ENCODE measurements around the gene NDRG2. TPM values are rescaled to one million over a fixed set of nuclear protein-coding genes. Genes with fewer than 3 reads are reported as not detected.
A peak's percentile ranks its signal among the peaks of the same experiment; 100 is the strongest.
"Not testable (repeated sequence)": the region's sequence is repeated elsewhere in the genome, so short reads cannot be mapped to it uniquely, and the experiment has no call there.

NDRG2 gene
- total RNA-seq, 2 donors from 2014 or later = 78.0 to 80.7 TPM

DNA sequence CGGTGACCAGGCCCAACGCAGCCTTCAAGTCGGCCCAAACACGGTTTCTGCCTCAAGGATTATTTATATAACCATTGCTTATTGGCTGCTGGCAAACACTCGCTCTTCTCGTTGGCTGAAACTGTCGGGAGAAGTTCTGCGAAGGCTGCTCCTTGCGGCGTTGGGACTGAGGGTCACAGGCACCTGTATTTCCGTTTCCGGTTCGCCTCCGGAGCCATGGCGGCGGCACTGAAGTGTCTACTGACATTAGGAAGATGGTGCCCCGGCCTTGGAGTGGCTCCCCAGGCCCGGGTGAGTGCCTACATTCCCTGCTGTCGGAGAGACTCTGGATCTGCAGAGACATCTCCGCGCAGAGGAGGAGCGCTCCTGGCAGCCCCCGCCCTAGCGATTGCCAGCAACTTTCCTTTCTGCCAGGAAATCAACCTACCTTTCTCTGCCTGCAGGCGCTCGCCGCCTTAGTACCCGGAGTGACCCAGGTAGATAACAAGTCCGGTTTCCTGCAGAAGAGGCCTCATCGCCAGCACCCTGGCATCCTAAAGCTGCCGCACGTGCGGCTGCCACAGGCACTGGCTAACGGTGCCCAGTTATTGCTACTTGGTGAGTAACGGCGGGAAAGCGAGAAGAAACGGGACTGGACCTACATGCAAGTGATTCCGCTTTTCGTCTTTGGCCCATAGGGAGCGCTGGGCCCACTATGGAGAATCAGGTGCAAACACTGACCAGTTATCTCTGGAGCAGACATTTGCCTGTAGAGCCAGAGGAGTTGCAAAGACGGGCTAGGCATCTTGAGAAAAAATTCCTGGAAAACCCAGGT, 34.9 kb downstream of the NDRG2 start, which contains the start of gene METTL17:
Gene METTL17, plus strand, starts transcription at position 194 of the 814 bp plus-strand sequence. Its CDS starts 23 bp downstream, at position 217.
- peak; percentile 96 for DNase-seq (ENCODE audit: low spot score)
- intact Hi-C loops (cut with DNase I) = no loop called here

DNA sequence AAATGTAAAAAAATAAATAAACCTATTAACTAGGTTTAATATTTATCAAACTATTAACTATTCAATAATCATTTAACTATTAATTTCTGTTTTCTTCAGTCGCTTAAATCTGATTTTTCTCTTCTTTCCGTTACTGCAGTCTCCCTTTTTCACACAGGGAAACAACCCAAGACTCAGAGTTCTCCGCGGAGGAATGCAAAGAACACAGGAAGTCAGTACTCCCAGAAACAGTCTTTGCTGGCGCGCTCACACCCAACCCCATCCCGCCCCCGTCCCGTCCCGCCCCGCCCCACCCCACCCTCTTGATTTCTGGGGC, 35.4 kb downstream of the NDRG2 start:
- DNase-seq (ENCODE audit: low spot score) = no peak
- intact Hi-C loops (cut with DNase I) = no loop called here

DNA sequence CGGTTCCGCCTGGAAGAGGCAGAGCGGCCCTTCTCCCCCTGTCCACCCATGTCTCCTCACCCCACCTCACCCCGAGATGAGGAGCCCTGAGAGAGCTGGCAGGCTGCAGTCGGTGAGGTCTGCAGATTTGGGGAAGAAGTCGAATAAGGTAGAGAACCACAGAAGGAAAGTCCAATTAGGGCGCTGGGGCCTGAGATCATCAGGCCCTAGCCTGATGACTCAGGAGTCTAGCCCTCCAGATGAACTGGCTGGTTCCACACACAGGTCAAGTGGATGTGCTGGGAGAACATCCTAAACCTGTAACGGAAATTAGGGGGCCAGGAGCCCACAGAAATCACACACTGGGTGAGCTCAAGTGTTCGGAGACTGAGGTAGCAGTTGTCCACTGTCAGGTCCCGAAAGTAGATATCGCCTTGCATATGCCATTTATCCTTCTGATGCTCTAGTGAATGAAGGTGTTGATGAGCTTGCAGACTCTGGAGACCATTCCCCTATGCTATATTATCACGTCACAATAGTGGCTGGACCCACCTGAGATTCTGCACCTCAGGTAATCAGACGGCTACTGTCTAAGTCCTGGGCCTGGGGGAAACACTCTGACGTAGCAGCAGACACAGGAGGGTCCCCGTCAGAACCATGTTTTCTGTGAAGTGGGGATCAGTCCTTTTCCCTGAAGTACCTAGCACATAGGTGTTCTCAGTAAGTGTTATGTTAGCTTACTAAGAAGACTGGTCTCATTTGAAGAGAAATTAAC, 36.0 kb downstream of the NDRG2 start:
- intact Hi-C loops (cut with DNase I) = no loop called here
- no peak for DNase-seq (ENCODE audit: low spot score)

DNA sequence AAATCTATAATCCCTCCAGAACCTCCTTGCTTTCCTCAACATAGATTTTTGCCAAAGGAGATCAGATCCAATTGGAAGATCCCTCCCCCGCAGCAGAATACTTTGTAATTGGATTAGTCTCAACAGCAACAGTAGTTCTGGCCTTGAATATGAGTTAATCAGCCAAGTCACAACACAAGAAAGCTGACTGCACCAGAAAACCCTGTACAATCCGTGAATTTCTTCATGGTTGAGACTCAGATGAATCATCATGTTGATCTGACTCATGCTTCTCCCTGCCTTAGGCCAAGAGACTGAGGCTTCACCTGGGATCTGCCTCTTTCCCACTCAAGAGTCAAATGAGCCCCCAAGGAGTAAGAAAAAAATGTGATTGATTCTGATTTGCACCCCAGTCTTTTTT, 38.0 kb downstream of the NDRG2 start:
- intact Hi-C loops (cut with DNase I) = no loop called here
- DNase-seq (ENCODE audit: low spot score) = no peak

DNA sequence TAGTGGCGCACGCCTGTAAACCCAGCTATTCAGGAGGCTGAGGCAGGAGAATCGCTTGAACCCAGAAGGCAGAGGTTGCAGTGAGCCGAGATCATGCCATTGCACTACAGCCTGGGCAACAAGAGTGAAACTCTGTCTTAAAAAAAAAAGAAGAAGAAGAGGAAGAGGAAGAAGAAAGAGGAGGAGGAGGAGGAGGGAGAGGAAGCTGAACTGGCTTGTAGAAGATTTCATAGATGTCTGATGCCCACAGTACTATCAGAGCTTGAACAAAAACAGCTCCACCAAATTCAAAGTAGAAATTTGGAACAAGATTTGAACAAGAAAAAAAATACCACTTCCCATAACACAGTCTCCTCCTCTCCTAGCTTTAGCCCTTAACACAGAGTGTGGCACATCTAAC, 39.2 kb downstream of the NDRG2 start:
- intact Hi-C loops (cut with DNase I); DNase-seq (ENCODE audit: low spot score): not testable (repeated sequence)

DNA sequence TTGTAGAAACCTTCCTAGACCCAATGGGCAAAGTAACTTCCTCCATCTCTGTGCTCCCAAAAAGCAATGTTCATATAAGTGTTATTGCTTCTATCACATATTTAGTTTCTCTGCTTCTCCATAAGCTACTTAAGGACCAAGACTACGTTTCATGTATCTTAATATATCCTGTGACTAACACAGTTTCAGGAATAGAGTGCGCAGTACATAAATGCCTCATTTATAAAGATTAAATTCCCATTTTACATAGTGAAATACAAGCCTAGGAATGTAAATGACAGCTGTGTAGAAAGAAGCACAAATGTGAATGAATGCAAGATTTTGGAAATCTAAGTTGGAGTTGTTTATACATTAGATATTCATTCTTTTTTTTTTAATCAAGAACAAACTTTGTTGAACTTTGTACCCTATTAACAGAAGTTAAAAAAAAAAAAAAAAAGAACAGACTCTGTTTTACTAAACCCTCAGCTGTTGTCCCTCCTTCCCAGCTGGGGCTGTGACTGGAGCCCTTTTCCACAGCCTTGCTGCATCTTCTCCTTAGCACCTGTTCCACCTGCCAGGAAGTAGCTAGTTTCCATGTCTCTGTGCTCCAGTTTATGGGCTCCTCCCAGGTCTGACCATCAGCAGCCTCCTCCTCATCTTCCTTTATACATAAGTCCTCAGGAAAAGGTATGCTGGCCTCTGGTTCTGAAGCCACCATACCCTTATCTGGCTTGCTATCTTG, 42.1 kb downstream of the NDRG2 start:
- intact Hi-C loops (cut with DNase I) = no loop called here
- DNase-seq (ENCODE audit: low spot score) = no peak

DNA sequence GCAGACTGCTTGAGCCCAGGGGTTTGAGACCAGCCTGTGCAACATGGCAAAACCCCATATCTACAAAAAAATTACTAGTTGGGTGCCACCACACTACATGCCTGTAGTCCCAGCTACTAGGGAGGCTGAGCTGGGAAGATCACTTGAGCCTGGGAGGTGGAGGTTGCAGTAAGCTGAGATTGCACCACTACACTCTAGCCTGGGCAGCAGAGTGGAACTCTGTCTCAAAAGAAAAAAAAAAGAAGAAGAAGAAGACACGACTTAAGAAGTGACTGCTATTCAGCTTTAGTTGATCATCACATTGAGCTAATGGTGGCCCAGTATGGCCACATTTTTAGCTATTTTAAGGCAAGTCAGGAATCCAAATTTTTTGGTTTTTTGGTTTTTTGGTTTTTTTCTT, 44.0 kb downstream of the NDRG2 start:
- no peak for DNase-seq (ENCODE audit: low spot score)
- intact Hi-C loops (cut with DNase I) = no loop called here

DNA sequence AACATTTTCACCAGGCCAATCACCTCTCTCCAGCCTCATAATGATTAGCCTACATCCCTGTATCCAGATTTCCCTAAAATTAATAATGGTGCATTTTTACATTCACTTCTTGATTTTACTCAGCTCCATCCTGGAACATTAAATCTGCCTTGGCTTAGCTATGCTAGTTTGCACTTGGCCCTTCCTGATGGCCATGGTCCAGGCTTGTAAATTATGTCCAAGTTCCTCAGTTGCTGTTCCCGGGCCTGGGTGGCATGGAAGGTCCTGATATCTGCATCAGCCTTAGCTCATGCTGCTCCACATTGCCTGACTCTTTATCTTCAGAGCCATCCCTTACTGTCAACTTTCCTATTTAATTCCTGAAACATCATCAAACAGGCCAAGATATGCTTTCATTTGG, 46.2 kb downstream of the NDRG2 start:
- intact Hi-C loops (cut with DNase I) = loop anchor here (10.0 kb wide), 1 partner anchor 124 kb away; no protein-coding TSS in a partner anchor
- DNase-seq (ENCODE audit: low spot score) = no peak

DNA sequence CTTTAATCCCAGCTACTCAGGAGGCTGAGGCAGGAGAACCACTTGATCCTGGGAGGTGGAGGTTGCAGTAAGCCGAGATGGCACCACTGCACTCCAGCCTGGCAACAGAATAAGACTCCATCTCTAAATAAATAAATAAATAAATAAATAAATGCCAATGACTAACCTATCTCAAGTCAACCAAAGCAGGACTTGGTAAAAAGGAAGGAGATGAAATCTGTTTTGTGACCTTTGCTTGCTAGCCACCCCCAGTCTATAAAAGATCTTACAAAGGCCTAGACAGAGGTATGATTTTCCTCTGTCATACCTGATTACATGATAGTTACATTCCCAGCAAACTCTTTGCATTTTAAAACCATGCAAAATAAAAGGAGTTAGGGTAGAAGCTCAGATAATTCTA, 48.6 kb downstream of the NDRG2 start:
- DNase-seq (ENCODE audit: low spot score) = no peak
- intact Hi-C loops (cut with DNase I) = loop anchor here (10.0 kb wide), 1 partner anchor 121 kb away; no protein-coding TSS in a partner anchor

DNA sequence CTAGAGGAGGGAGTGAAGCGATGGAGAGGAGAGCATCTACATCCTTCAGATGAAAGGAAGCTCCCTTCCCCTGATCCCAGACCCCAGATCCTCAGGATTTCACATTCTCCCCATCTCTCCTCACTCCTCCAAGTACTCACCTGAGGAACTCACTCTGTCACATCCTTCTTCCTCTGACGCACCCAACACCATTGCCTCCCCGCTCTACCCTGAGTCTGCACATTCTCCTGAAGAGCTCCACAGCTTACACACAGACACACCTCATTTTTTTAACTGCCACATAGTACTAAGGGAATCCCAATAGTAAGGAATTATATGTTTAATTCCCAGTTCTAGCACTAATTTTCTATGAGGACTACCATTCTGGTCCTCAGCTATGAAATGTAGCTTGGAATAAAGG, 51.4 kb downstream of the NDRG2 start:
- DNase-seq (ENCODE audit: low spot score) = no peak
- intact Hi-C loops (cut with DNase I) = loop anchor here (10.0 kb wide), 1 partner anchor 119 kb away; no protein-coding TSS in a partner anchor

DNA sequence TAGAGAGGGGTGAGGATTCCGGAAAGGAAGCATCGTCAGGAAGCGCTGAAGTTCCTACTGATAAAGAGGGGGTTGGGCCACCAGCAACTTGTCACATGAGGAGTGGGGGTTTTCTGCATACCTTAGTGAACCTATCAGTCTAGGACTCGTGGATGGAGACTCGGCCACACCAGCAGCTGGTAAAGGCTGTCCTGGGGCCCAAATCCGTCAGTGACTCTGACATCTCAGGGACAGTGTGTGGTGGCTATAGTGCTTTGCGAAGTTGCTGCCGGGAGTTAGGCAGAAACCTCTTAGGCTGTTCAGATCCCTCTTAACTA, 53.2 kb downstream of the NDRG2 start:
- no peak for DNase-seq (ENCODE audit: low spot score)
- intact Hi-C loops (cut with DNase I) = loop anchor here (10.0 kb wide), 1 partner anchor 117 kb away; no protein-coding TSS in a partner anchor

DNA sequence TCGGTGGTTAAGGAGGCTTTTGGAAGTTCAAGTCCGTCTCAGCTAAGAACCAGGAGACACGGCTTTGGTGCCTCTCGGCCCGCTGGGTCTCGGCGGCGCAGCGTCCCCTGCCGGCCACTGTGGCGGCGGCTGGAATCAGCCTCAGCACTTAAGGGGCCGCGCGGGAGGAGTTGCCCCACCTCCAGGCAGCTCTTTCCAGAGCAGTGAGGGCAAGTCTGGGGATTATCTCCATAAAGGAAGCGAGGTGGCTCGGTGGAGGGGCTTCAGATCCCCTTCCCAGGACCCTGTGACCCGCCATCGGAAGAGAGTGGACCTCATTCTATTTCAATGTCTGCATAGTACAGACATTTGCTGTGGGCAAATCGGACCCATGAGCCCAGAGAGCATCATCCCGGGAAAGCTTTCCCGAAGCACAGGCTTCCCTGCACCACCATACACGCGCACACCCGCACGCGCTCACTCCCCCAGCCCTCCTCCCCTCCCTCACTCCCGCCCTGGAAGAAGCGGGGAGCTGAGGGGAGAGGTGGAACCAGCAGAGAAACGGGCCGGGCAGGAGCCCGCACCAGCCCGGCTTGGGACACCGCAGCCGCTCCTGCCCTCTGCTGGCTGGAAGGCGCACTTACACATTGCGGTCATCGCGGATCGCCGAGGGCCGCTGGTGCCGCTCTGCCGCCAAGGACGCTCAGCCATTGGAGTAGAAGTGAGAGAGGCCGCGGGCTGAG, 53.7 kb downstream of the NDRG2 start:
- intact Hi-C loops (cut with DNase I) = loop anchor here (10.0 kb wide), 1 partner anchor 116 kb away; no protein-coding TSS in a partner anchor
- DNase-seq (ENCODE audit: low spot score) = peak; percentile 96

DNA sequence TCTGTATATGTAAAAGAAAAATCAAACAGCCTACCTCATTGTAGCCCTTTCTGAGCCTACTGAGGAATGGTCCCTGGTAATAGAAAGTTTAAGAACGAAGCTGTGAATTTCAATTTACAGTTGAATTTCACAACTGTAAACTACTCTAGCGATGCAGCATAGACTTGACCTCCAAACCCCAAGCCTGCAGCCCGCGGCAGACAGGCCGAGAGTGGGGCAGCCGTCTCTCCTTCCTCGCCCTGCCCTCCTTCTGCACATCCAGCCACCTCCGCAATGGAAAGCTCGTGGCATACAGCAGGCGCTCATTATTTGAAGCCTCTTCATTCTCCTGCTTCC, 54.2 kb downstream of the NDRG2 start:
- no peak for DNase-seq (ENCODE audit: low spot score)
- intact Hi-C loops (cut with DNase I) = loop anchor here (10.0 kb wide), 1 partner anchor 116 kb away; no protein-coding TSS in a partner anchor

DNA sequence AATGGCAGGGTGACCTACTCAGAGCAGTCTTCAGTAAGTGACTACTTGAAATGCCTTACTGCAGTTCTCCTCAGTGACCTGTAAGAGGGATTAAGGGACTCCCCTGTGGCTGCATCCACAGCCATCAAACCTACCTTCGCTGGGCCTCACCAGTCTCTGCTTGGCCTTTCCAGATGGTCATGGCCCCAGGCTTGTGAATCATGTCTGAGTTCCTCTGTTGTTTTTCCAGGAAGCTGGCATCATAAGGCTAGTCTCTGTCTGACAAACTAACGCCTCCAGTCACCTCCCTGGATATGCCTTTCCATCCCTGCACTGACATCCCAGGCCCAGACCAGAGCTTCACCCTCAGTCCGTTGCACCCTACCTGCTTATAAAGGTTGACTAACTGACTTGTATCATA, 55.5 kb downstream of the NDRG2 start:
- intact Hi-C loops (cut with DNase I) = loop anchor here in 1 of 2 donors (10.0 kb wide), 1 partner anchor 515 kb away; the partner anchor contains the start of genes APEX1 and OSGEP
- DNase-seq (ENCODE audit: low spot score) = no peak

Small RNAs within 50 kb of the gene (microRNA-seq; reads per million reads assigned to microRNA genes)
- gene MIR6717 (ENCODE audit: borderline microRNAs expressed in 2 of 2) = 0 reads per million in 2 donors

Other genes starting within 250 kb of the NDRG2 start
- 10 to 100 TPM in 1 of 2 donors, 1 to 10 TPM in 1; 7.0 to 16.3 TPM for gene RNASE6, start 243.8 kb downstream of the NDRG2 start, total RNA-seq
- 100 to 1,000 TPM; 222 to 363 TPM for gene RNASE1, start 222.2 kb downstream of the NDRG2 start, total RNA-seq
- under 1 TPM; 0.48 to 0.60 TPM for gene RNASE3, start 133.7 kb downstream of the NDRG2 start, total RNA-seq
- 1 to 10 TPM; 3.7 to 9.7 TPM for gene RNASE2, start 69.6 kb downstream of the NDRG2 start, total RNA-seq
- gene METTL17, start 35.1 kb downstream of the NDRG2 start, total RNA-seq = 10 to 100 TPM; 30.1 to 33.5 TPM
- gene SLC39A2, start 25.8 kb downstream of the NDRG2 start, total RNA-seq = 1 to 10 TPM in 1 of 2 donors, under 1 TPM in 1; 0.24 to 1.1 TPM
- gene TPPP2, start 5.2 kb upstream of the NDRG2 start, total RNA-seq = not detected
- gene RNASE13, start 9.7 kb upstream of the NDRG2 start, total RNA-seq = not detected
- not detected for gene RNASE7, start 17.3 kb upstream of the NDRG2 start, total RNA-seq
- not detected for gene RNASE8, start 32.8 kb upstream of the NDRG2 start, total RNA-seq
- gene ARHGEF40, start 45.2 kb upstream of the NDRG2 start, total RNA-seq = 10 to 100 TPM; 41.4 to 48.6 TPM
- 10 to 100 TPM; 27.0 to 37.6 TPM for gene ZNF219, start 73.6 kb upstream of the NDRG2 start, total RNA-seq
- not detected for gene TMEM253, start 76.0 kb upstream of the NDRG2 start, total RNA-seq
- not detected for gene OR5AU1, start 131.0 kb upstream of the NDRG2 start, total RNA-seq
- gene HNRNPC, start 244.4 kb upstream of the NDRG2 start, total RNA-seq = 100 to 1,000 TPM; 239 to 283 TPM